Left colon (tissue), 2 donors: ENCODE measurements around the gene CERKL. TPM values are rescaled to one million over a fixed set of nuclear protein-coding genes. Genes with fewer than 3 reads are reported as not detected.

Source experiments
- ATAC-seq: fragments of 200-7000 bp; cut with Tn5 transposase; one replicate; pipeline ENCODE4 v1.9.1; 2020; ENCODE audit warnings: mild to moderate bottlenecking, moderate library complexity
- DNase-seq, 2 donors: peaks; one replicate each; pipeline ENCODE4 v3.0.0-alpha.2; 2020
- intact Hi-C, 2 donors: fragments of 100-400 bp; cut with DNase I in 1 of 2; cut with micrococcal nuclease in 1 of 2; formaldehyde crosslinking; loops; one replicate each; pipeline versions ENCODE4 v1.11.2 to v1.14.0; 2022; cut with DNase I, micrococcal nuclease
- total RNA-seq, 2 donors: library from RNA; stranded (reverse); fragmentation: NEBNext Ultra II Directional; extraction: Animal tissue kit (Norgen Biotek cat#: 25700); gene quantifications; one replicate each; pipeline ENCODE4 v1.2.1, GENCODE V29; 2021
- donor health status: DM: no; HTN: no; CAD: no.
- donor health status: DM: yes; HTN: yes; CAD: no.

Gene CERKL
- total RNA-seq, 2 donors from 2014 or later = 0.31 TPM; not detected in 1

GRCh38 chr2:181588546-181588945 lies 68.4 kb downstream of the CERKL start:
- ATAC-seq (no peak), DNase-seq (no peak)
- intact Hi-C loops = no loop called here

GRCh38 chr2:181586569-181587081 lies 70.3 kb downstream of the CERKL start:
- ATAC-seq (no peak), DNase-seq (no peak)
- intact Hi-C loops = no loop called here

- intact Hi-C loops = no loop called here
- ATAC-seq (no peak), DNase-seq (no peak)
These were observed 71.2 kb downstream of the CERKL start for GRCh38 chr2:181585732-181586131.

- no peak for ATAC-seq
- intact Hi-C loops = no loop called here
- DNase-seq = no peak
These were observed 75.4 kb downstream of the CERKL start for GRCh38 chr2:181581534-181581933.

GRCh38 chr2:181578829-181579228 lies 78.1 kb downstream of the CERKL start:
- DNase-seq (no peak), ATAC-seq (no peak)
- intact Hi-C loops = loop anchor here in 1 of 2 donors (10.0 kb wide), 1 partner anchor 136 kb away; no protein-coding TSS in a partner anchor

GRCh38 chr2:181576431-181576830 lies 80.5 kb downstream of the CERKL start:
- no peak for ATAC-seq
- intact Hi-C loops = loop anchor here in 1 of 2 donors (10.0 kb wide), 1 partner anchor 138 kb away; no protein-coding TSS in a partner anchor
- DNase-seq = no peak

GRCh38 chr2:181575650-181576025 lies 81.3 kb downstream of the CERKL start:
- ATAC-seq (no peak), DNase-seq (no peak)
- intact Hi-C loops = loop anchor here in 1 of 2 donors (10.0 kb wide), 1 partner anchor 139 kb away; no protein-coding TSS in a partner anchor

GRCh38 chr2:181575024-181575649 lies 81.8 kb downstream of the CERKL start:
- ATAC-seq (no peak), DNase-seq (no peak)
- intact Hi-C loops = loop anchor here in 1 of 2 donors (10.0 kb wide), 1 partner anchor 140 kb away; no protein-coding TSS in a partner anchor

GRCh38 chr2:181574321-181574720 lies 82.6 kb downstream of the CERKL start:
- intact Hi-C loops = loop anchor here in 1 of 2 donors (10.0 kb wide), 1 partner anchor 140 kb away; no protein-coding TSS in a partner anchor
- ATAC-seq (no peak), DNase-seq (no peak)

- DNase-seq = no peak
- no peak for ATAC-seq
- intact Hi-C loops = loop anchor here in 1 of 2 donors (10.0 kb wide), 1 partner anchor 142 kb away; no protein-coding TSS in a partner anchor
These were observed 83.7 kb downstream of the CERKL start for GRCh38 chr2:181573140-181573736.

- intact Hi-C loops = loop anchor here in 1 of 2 donors (10.0 kb wide), 1 partner anchor 144 kb away; no protein-coding TSS in a partner anchor
- DNase-seq (no peak), ATAC-seq (no peak)
These were observed 85.9 kb downstream of the CERKL start for GRCh38 chr2:181570833-181571661.

- DNase-seq (no peak), ATAC-seq (no peak)
- intact Hi-C loops = loop anchor here in 1 of 2 donors (10.0 kb wide), 1 partner anchor 145 kb away; no protein-coding TSS in a partner anchor
These were observed 86.8 kb downstream of the CERKL start for GRCh38 chr2:181570059-181570458.

GRCh38 chr2:181566334-181567032 lies 90.4 kb downstream of the CERKL start:
- ATAC-seq = no peak
- intact Hi-C loops = no loop called here
- DNase-seq = no peak

- ATAC-seq (no peak), DNase-seq (no peak)
- intact Hi-C loops = no loop called here
These were observed 93.7 kb downstream of the CERKL start for GRCh38 chr2:181563101-181563692.

GRCh38 chr2:181558371-181558770 lies 98.5 kb downstream of the CERKL start:
- ATAC-seq (no peak), DNase-seq (no peak)
- intact Hi-C loops = no loop called here

GRCh38 chr2:181554061-181554830 lies 102.7 kb downstream of the CERKL start:
- DNase-seq (no peak), ATAC-seq (no peak)
- intact Hi-C loops = no loop called here

GRCh38 chr2:181553244-181553643 lies 103.7 kb downstream of the CERKL start:
- intact Hi-C loops = no loop called here
- DNase-seq = no peak
- ATAC-seq = no peak

GRCh38 chr2:181552808-181553207 lies 104.1 kb downstream of the CERKL start:
- no peak for DNase-seq
- no peak for ATAC-seq
- intact Hi-C loops = no loop called here
